DOHH2 (cell line): ENCODE measurements around the gene PSD4.

Experiments
- H3F3A ChIP-seq: fragments of 200-600 bp; sonication (generic), shearing (Covaris generic); 2 replicates; pipeline ENCODE4 v1.6.0; 2016; ENCODE audit warnings: antibody characterized with exemption, mild to moderate bottlenecking; ENCODE audit not compliant: control insufficient read depth, insufficient read depth
- H3K27ac ChIP-seq: fragments of 200-600 bp; sonication (generic); 2 replicates; pipeline ENCODE4 v1.5.1; 2014; ENCODE audit warnings: low read depth, mild to moderate bottlenecking, low read length, moderate library complexity
- H3K27me3 ChIP-seq: fragments of 200-600 bp; sonication (generic); 2 replicates; pipeline ENCODE4 v1.6.1; 2014; ENCODE audit warnings: mild to moderate bottlenecking, low read length, mixed read lengths; ENCODE audit not compliant: control insufficient read depth
- H3K36me3 ChIP-seq: fragments of 200-600 bp; sonication (generic); 2 replicates; pipeline ENCODE4 v1.6.1; 2014; ENCODE audit warnings: mild to moderate bottlenecking, low read length, moderate library complexity, mixed read lengths; ENCODE audit not compliant: control insufficient read depth
- H3K4me1 ChIP-seq: fragments of 200-600 bp; sonication (generic); 2 replicates; pipeline ENCODE4 v1.6.1; 2014; ENCODE audit warnings: mild to moderate bottlenecking, low read length, mixed read lengths; ENCODE audit not compliant: control insufficient read depth
- H3K4me2 ChIP-seq: fragments of 200-600 bp; sonication (generic); 2 replicates; pipeline ENCODE4 v1.6.0; 2014; ENCODE audit warnings: mild to moderate bottlenecking, low read length, moderate library complexity
- H3K4me3 ChIP-seq: fragments of 200-600 bp; sonication (generic); 2 replicates; pipeline ENCODE4 v1.5.1; 2014; ENCODE audit warnings: mild to moderate bottlenecking, low read length, mixed read lengths
- H3K79me2 ChIP-seq: fragments of 200-600 bp; sonication (generic); 2 replicates; pipeline ENCODE4 v1.6.1; 2014; ENCODE audit warnings: mild to moderate bottlenecking, low read length, mixed read lengths; ENCODE audit not compliant: control insufficient read depth
- H3K9me2 ChIP-seq: fragments of 200-600 bp; sonication (generic); replicated peaks from 2 replicates; pipeline ENCODE4 v1.6.1; 2014; ENCODE audit warnings: mild to moderate bottlenecking, low read length, mixed read lengths; ENCODE audit not compliant: control insufficient read depth
- H3K9me3 ChIP-seq: fragments of 200-600 bp; sonication (generic); 2 replicates; pipeline ENCODE4 v1.6.1; 2014; ENCODE audit warnings: antibody characterized with exemption, low read length, mixed read lengths; ENCODE audit not compliant: control insufficient read depth, insufficient read depth
- H4K20me1 ChIP-seq: fragments of 200-600 bp; sonication (generic); 2 replicates; pipeline ENCODE4 v1.6.0; 2014; ENCODE audit warnings: low read depth, mild to moderate bottlenecking, antibody characterized with exemption, low read length, moderate library complexity; ENCODE audit not compliant: control insufficient read depth, insufficient read depth
- CTCF ChIP-seq: fragments of 200-600 bp; sonication (generic); IDR thresholded peaks from one replicate; pipeline ENCODE4 v1.5.1; 2014; ENCODE audit warnings: antibody characterized with exemption, mild to moderate bottlenecking, low read depth, low read length; ENCODE audit not compliant: poor library complexity, severe bottlenecking
- EZH2phosphoT487 ChIP-seq: fragments of 200-600 bp; sonication (generic); IDR thresholded peaks from 2 replicates; pipeline ENCODE4 v1.6.1; 2017; ENCODE audit warnings: borderline replicate concordance, mild to moderate bottlenecking, antibody characterized with exemption, low read length, moderate library complexity, mixed read lengths

Gene PSD4

GRCh38 chr2:113171334-113172075, 2.3 kb upstream of the PSD4 start:
- Histone ChIP-seq H3K79me2 (peaks cover 33% of the 10 kb centered on the region), H3K27ac (no peak overlapping the region), H3K4me2 (no peak overlapping the region), H3K9me3 (no peaks in the 10 kb centered on the region), H4K20me1 (peaks cover 11% of the 10 kb centered on the region), H3F3A (peaks cover 11% of the 10 kb centered on the region), H3K36me3 (peaks cover 24% of the 10 kb centered on the region), H3K4me3 (no peak overlapping the region), H3K4me1 (peaks cover 34% of the 10 kb centered on the region), H3K9me2 (no peaks in the 10 kb centered on the region), H3K27me3 (no peaks in the 10 kb centered on the region)
- TF ChIP-seq CTCF: no peak
- TF ChIP-seq EZH2phosphoT487: no peak

GRCh38 chr2:113172721-113173541, 840 bp upstream of the PSD4 start:
- TF ChIP-seq EZH2phosphoT487 (no peak), CTCF (no peak)
- peak overlapping the region; percentile 97 for H3K4me3 ChIP-seq
- no peaks in the 10 kb centered on the region for H3K27me3 ChIP-seq
- H3K27ac ChIP-seq: peak overlapping the region; percentile 93
- H3K79me2 ChIP-seq: peaks cover 48% of the 10 kb centered on the region
- H4K20me1 ChIP-seq: peaks cover 23% of the 10 kb centered on the region
- peaks cover 37% of the 10 kb centered on the region for H3K36me3 ChIP-seq
- peaks cover 39% of the 10 kb centered on the region for H3K4me1 ChIP-seq
- H3K4me2 ChIP-seq: peak overlapping the region; percentile 100
- H3K9me3 ChIP-seq: no peaks in the 10 kb centered on the region
- peaks cover 11% of the 10 kb centered on the region for H3F3A ChIP-seq
- no peaks in the 10 kb centered on the region for H3K9me2 ChIP-seq

- Histone ChIP-seq H3K9me3 (no peaks in the 10 kb centered on the region), H3K79me2 (peaks cover 62% of the 10 kb centered on the region), H3F3A (peaks cover 11% of the 10 kb centered on the region), H3K4me2 (peak overlapping the region; percentile 100), H3K9me2 (no peaks in the 10 kb centered on the region), H3K27ac (peak overlapping the region; percentile 93), H3K27me3 (no peaks in the 10 kb centered on the region), H3K4me1 (peaks cover 33% of the 10 kb centered on the region), H4K20me1 (peaks cover 35% of the 10 kb centered on the region), H3K36me3 (peaks cover 51% of the 10 kb centered on the region), H3K4me3 (peak overlapping the region; percentile 97)
- TF ChIP-seq EZH2phosphoT487 (no peak), CTCF (peak; percentile 70)
Observed at GRCh38 chr2:113174376-113174750, 592 bp downstream of the PSD4 start.
